GM10847 (cell line): Measurements from ENCODE around the gene EHD1.

Source experiments
- POLR2A ChIP-seq: IDR thresholded peaks from 2 replicates; pipeline ENCODE4 v1.6.1; 2011; ENCODE audit not compliant: insufficient read length; ENCODE audit errors: extremely low read depth

EHD1 gene

GRCh38 chr11:64841592-64842365 is 36.6 kb downstream of the EHD1 start:
- no peak for TF ChIP-seq POLR2A

GRCh38 chr11:64839887-64840782 is 38.3 kb downstream of the EHD1 start:
- TF ChIP-seq POLR2A, result no peak

- no peak for TF ChIP-seq POLR2A
Measured at GRCh38 chr11:64839335-64839734, 39.1 kb downstream of the EHD1 start.

DNA sequence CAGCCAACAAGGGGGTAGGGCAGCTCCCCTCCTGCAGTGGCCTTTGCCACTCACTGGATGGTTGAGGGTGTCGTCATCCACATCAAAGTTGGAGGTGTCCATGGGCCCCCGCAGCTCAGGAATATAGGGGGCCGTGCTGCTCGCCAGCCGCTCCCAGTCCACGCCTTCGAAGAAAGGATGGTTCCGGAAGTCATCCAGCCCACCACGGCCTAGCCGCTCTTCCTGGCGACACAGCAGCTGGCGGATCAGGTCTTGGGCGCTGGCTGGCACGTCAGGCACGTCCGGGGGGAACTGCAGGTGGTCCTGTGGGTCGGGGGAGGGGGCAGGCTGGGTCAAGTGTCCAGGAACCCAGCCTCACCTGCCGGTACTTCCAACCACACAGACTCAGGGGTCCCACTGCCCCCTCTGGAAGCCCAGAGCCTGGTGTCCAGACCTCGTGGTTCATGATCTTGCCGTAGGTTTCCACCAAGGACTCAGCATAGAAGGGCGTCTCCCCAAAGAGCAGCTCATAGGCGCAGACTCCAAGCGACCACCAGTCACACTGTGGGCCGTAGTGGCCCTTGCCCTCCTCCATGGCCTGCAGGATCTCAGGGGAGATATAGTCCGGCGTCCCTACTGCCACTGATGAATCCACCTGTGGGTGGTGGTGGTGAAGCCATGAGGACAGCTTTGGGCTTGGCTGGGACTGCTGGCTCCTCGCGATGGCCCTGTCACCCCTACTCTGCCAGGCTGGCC is 39.7 kb downstream of the EHD1 start:
- TF ChIP-seq POLR2A, result no peak

- no peak for TF ChIP-seq POLR2A
Measured at GRCh38 chr11:64837887-64838351, 40.5 kb downstream of the EHD1 start.

- no peak for TF ChIP-seq POLR2A
Measured at GRCh38 chr11:64836448-64837072, 41.9 kb downstream of the EHD1 start.

- no peak for TF ChIP-seq POLR2A
Measured at GRCh38 chr11:64835616-64836447, 42.6 kb downstream of the EHD1 start.

- no peak for TF ChIP-seq POLR2A
Measured at GRCh38 chr11:64834723-64835615, 43.5 kb downstream of the EHD1 start.

GRCh38 chr11:64834031-64834722 is 44.2 kb downstream of the EHD1 start:
- TF ChIP-seq POLR2A, result no peak

- no peak for TF ChIP-seq POLR2A
Measured at GRCh38 chr11:64833509-64833908, 44.9 kb downstream of the EHD1 start.

DNA sequence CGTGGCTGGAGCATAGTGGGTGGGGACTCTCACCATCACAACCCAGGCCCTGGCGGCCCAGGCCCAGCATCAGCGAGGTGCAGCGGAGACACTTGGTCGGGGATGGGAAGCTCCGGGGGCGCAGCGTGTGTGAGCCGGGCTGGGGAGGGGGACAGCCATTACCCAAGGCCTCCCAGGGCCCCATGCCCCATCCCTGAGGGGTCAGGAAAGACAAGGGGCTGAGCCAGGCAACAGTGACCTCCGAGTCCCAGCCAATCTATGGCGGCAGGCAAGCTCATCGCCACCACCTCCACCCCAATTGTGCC is 45.3 kb downstream of the EHD1 start:
- TF ChIP-seq POLR2A, result no peak

DNA sequence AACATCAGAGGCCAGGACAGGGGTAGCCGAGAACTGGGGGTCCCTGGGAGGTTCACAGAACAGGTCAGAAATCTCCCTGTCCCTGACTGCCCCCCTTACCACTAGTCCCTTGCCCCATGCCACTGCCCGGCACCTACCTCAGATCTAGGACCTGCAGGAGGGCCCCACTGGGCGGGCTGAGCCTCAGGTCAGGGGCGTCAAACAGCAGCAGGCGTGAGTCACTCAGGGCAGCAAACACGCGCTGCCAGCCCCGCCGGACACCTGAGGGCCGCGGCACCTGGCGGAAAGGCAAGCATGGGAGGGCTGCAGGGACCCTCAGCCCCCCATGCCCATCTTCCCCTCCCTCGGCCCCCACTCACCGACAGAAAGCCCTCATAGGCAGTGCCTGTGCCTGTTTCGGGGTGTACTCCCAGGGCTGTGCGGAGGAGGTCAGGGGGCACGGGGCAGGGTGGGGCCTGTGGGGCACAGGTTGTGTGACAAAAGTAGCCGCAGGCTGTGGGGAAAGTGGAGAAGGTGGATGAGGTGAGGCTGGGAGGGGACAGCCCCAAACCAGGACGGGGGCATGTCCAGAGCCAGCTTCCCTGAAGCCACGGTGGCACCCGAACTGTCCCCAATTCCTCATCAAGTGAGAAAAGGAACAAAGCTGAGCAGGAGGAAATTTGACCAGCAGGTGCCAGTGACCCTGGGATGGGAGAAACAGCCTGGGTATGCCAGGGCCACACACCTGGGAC is 45.8 kb downstream of the EHD1 start:
- no peak for TF ChIP-seq POLR2A
